Endothelial cell of umbilical vein (primary cell): Measurements from ENCODE around the gene CPNE2. TPM values are rescaled to one million over a fixed set of nuclear protein-coding genes. Genes with fewer than 3 reads are reported as not detected.

Experiments used
- BruUV-seq: library from RNA; stranded (reverse); fragments of 400-500 nt; replicated peaks from 2 replicates; lab custom pipeline; 2021; lab: Mats Ljungman, UMichigan
- CTCF ChIA-PET: fragments of 300-600, 350-600 bp; sonication (Branson Sonifier 250); formaldehyde crosslinking; loops from one replicate; lab custom pipeline; 2021; ENCODE audit warnings: antibody characterized with exemption, inconsistent platforms; lab: Charles Lee
- POLR2A ChIA-PET: fragments of 300-600, 350-600 bp; sonication (Branson Sonifier 250); formaldehyde crosslinking; loops from one replicate; lab custom pipeline; 2021; ENCODE audit warnings: antibody characterized with exemption, inconsistent platforms; lab: Charles Lee
- DNase-seq: peaks from one replicate; pipeline ENCODE4 v3.0.0-alpha.2; 2011; ENCODE audit warnings: low read depth, low spot score
- FAIRE-seq: peaks from 2 replicates; lab custom pipeline; 2011; peaks lifted over from hg19 to GRCh38; lab: Jason Lieb, UNC
- H2AFZ ChIP-seq: 2 replicates; pipeline ENCODE4 v1.6.0; 2012; ENCODE audit warnings: low read depth, low read length, control low read depth, inconsistent platforms
- H3K27ac ChIP-seq: 2 replicates; pipeline ENCODE4 v1.5.1; 2011; ENCODE audit warnings: low read depth, mild to moderate bottlenecking, control low read depth, low read length, moderate library complexity; ENCODE audit not compliant: insufficient read depth
- H3K27me3 ChIP-seq, 2 experiments: 2 replicates each; pipeline versions ENCODE4 v1.6.0 to v1.6.1; 2011; ENCODE audit warnings: low read length in 2 of 2, mixed read lengths in 1 of 2; ENCODE audit not compliant: control insufficient read depth in 2 of 2, insufficient read depth in 2 of 2
- H3K36me3 ChIP-seq, 2 experiments: 2 replicates in 1 of 2; 3 replicates in 1 of 2; pipeline ENCODE4 v1.5.1; 2011; ENCODE audit warnings: low read length in 2 of 2, mild to moderate bottlenecking in 1 of 2, moderate library complexity in 1 of 2; ENCODE audit not compliant: control insufficient read depth in 2 of 2, insufficient read depth in 2 of 2; ENCODE audit errors: extremely low read depth in 1 of 2
- H3K4me1 ChIP-seq: 3 replicates; pipeline ENCODE4 v1.5.1; 2011; ENCODE audit warnings: mild to moderate bottlenecking, low read length; ENCODE audit not compliant: control insufficient read depth, insufficient read depth; ENCODE audit errors: extremely low read depth
- H3K4me2 ChIP-seq: 2 replicates; pipeline ENCODE4 v1.6.1; 2011; ENCODE audit warnings: low read length, control low read depth, mixed read lengths; ENCODE audit not compliant: insufficient read depth
- H3K4me3 ChIP-seq, 3 experiments: fragments of 200-600 bp in 1 of 3; sonication (generic), shearing (Covaris generic) in 1 of 3; replicated peaks in 1 of 3; 2 replicates each; pipeline ENCODE4 v1.5.1; 2011 to 2016; ENCODE audit warnings: control low read depth in 3 of 3, low read length in 3 of 3, mild to moderate bottlenecking in 2 of 3, inconsistent platforms in 1 of 3, low read depth in 1 of 3, moderate library complexity in 1 of 3; ENCODE audit not compliant: insufficient read depth in 1 of 3
- H3K79me2 ChIP-seq: 2 replicates; pipeline ENCODE4 v1.6.0; 2012; ENCODE audit warnings: low read length, inconsistent platforms; ENCODE audit not compliant: control insufficient read depth, insufficient read depth
- H3K9ac ChIP-seq: replicated peaks from 2 replicates; pipeline ENCODE3; 2011; ENCODE audit warnings: low read length, control low read depth; ENCODE audit not compliant: insufficient read depth; ENCODE audit errors: extremely low read depth
- H3K9me1 ChIP-seq: replicated peaks from 3 replicates; pipeline ENCODE4 v1.6.0; 2011; ENCODE audit warnings: mild to moderate bottlenecking, low read length; ENCODE audit not compliant: control insufficient read depth, insufficient read depth; ENCODE audit errors: extremely low read depth
- H3K9me3 ChIP-seq: replicated peaks from 2 replicates; pipeline ENCODE4 v1.5.1; 2012; ENCODE audit warnings: low read length, inconsistent platforms; ENCODE audit not compliant: control insufficient read depth, insufficient read depth
- H4K20me1 ChIP-seq: replicated peaks from 2 replicates; pipeline ENCODE3; 2011; ENCODE audit warnings: mild to moderate bottlenecking, low read length; ENCODE audit not compliant: control insufficient read depth, insufficient read depth; ENCODE audit errors: extremely low read depth
- CTCF ChIP-seq, 2 donors: IDR thresholded peaks; 1 replicate in 1 of 2; 2 replicates in 1 of 2; pipeline ENCODE4 v1.5.1; 2011; ENCODE audit warnings: low read length in 2 of 2, mild to moderate bottlenecking in 2 of 2, moderate library complexity in 2 of 2, control low read depth in 1 of 2, inconsistent platforms in 1 of 2, low read depth in 1 of 2; ENCODE audit not compliant: insufficient read depth in 1 of 2; ENCODE audit errors: extremely low read depth in 1 of 2
- EZH2 ChIP-seq: IDR thresholded peaks from 2 replicates; pipeline ENCODE4 v1.6.1; 2012; ENCODE audit warnings: borderline replicate concordance, low read depth, mild to moderate bottlenecking, moderate library complexity, low read length, inconsistent platforms; ENCODE audit not compliant: severe bottlenecking
- FOS ChIP-seq: IDR thresholded peaks from 2 replicates; pipeline ENCODE4 v1.6.1; 2011; ENCODE audit warnings: mild to moderate bottlenecking, low read length, moderate library complexity, borderline replicate concordance; ENCODE audit not compliant: insufficient read depth
- GATA2 ChIP-seq: IDR thresholded peaks from 2 replicates; pipeline ENCODE4 v1.7.0; 2011; ENCODE audit warnings: low read depth, mild to moderate bottlenecking, moderate library complexity, mixed read lengths, low read length; ENCODE audit not compliant: insufficient read length, insufficient read depth
- JUN ChIP-seq: IDR thresholded peaks from 2 replicates; pipeline ENCODE4 v1.6.1; 2011; ENCODE audit warnings: borderline replicate concordance, low read depth; ENCODE audit not compliant: insufficient read length, insufficient read depth
- MAX ChIP-seq: IDR thresholded peaks from 2 replicates; pipeline ENCODE4 v1.6.1; 2011; ENCODE audit not compliant: insufficient read depth, insufficient read length
- MYC ChIP-seq: IDR thresholded peaks from one replicate; pipeline ENCODE4 v1.6.1; 2011; ENCODE audit warnings: mild to moderate bottlenecking, low read depth, low read length
- POLR2A ChIP-seq: IDR thresholded peaks from 2 replicates; pipeline ENCODE4 v1.6.1; 2012; ENCODE audit warnings: low read depth, mild to moderate bottlenecking, control low read depth, low read length
- POLR2AphosphoS5 ChIP-seq: IDR thresholded peaks from 2 replicates; pipeline ENCODE4 v1.6.1; 2012; ENCODE audit warnings: low read depth, mild to moderate bottlenecking, control low read depth, low read length, moderate library complexity; ENCODE audit not compliant: insufficient read depth
- dilution Hi-C: fragments of 300-500 bp; cut with MboI; formaldehyde crosslinking; loops from one replicate; pipeline ENCODE4 v1.15.0; 2019; ENCODE audit warnings: low sequenced_read_pairs; ENCODE audit not compliant: extremely low pct_ligation_motif_present
- intact Hi-C: fragments of 100-400 bp; cut with micrococcal nuclease; formaldehyde crosslinking; loops from one replicate; pipeline ENCODE4 v1.10.0; 2022
- polyA plus RNA-seq, 4 experiments: library from polyadenylated mRNA; depleted of rRNA in 3 of 4; stranded (reverse) in 3 of 4; unstranded in 1 of 4; fragments of >200 nt; gene quantifications; 2 replicates each; pipeline versions ENCODE4 v1.2.1 to v1.2.3, GENCODE V29; 2011 to 2012; ENCODE audit warnings: missing spikeins in 1 of 4
- total RNA-seq: library from RNA; stranded (reverse); gene quantifications from 2 replicates; pipeline ENCODE4 v1.2.3, GENCODE V29; 2021

Gene CPNE2
- total and polyA plus RNA-seq, 2 donors (not counting 3 experiments of a cell fraction or from before 2014, with no cell fraction given): 91.9 to 187 TPM

GRCh38 chr16:57163842-57164241 lies 71.5 kb downstream of the CPNE2 start:
- no TSS peak for BruUV-seq
- dilution Hi-C loops (no loop called here), intact Hi-C loops (no loop called here)

More at GRCh38 chr16:57163842-57164241, 71.5 kb downstream of the CPNE2 start:
- no peak overlapping the region for H3K27ac ChIP-seq
- FAIRE-seq (no peak), DNase-seq (no peak)
- H3K36me3 ChIP-seq: peaks cover 3 to 8% of the 10 kb centered on the region in 2 experiments
- H3K9ac ChIP-seq: no peak overlapping the region
- H3K79me2 ChIP-seq: no peaks in the 10 kb centered on the region
- no peaks in the 10 kb centered on the region for H3K27me3 ChIP-seq
- H3K9me3 ChIP-seq: no peaks in the 10 kb centered on the region
- no peak overlapping the region for H3K4me3 ChIP-seq
- POLR2A ChIA-PET: no interaction called here
- CTCF ChIA-PET: interaction anchor here (2.2 kb wide), 1 partner anchor 19 kb away, joined by 4 read pairs; no protein-coding TSS in a partner anchor
- TF ChIP-seq JUN: no peak
- TF ChIP-seq POLR2A: no peak
- TF ChIP-seq FOS: no peak
- TF ChIP-seq EZH2: no peak
- no peak for TF ChIP-seq GATA2
- TF ChIP-seq CTCF (IDR thresholded peaks at IDR 0.05; ENCODE audit: extremely low read depth in 1 of 2, insufficient read depth in 1 of 2, low read depth in 1 of 2, low read length in 2 of 2): no peak
- no peak for TF ChIP-seq MYC
- no peak for TF ChIP-seq POLR2AphosphoS5
- no peak for TF ChIP-seq MAX
- no peaks in the 10 kb centered on the region for H3K9me1 ChIP-seq
- no peaks in the 10 kb centered on the region for H3K4me1 ChIP-seq
- H4K20me1 ChIP-seq: no peaks in the 10 kb centered on the region
- no peak overlapping the region for H2AFZ ChIP-seq
- H3K4me2 ChIP-seq: no peak overlapping the region
